Liver (tissue), 9 donors: ENCODE data around the gene PRMT5. TPM values are rescaled to one million over a fixed set of nuclear protein-coding genes. Genes with fewer than 3 reads are reported as not detected.

Experiments used
- DNase-seq: peaks from one replicate; pipeline ENCODE4 v3.0.0-alpha.2; 2017; ENCODE audit warnings: low spot score
- H3K27ac ChIP-seq, 2 donors: one replicate each; pipeline ENCODE4 v1.7.0; 2013; ENCODE audit warnings: inconsistent platforms in 2 of 2, low read length in 2 of 2, control low read depth in 1 of 2, low read depth in 1 of 2, mild to moderate bottlenecking in 1 of 2
- H3K27me3 ChIP-seq, 4 donors: one replicate each; pipeline versions ENCODE4 v1.6.1 to v1.7.0; 2013; ENCODE audit warnings: low read length in 3 of 4, inconsistent platforms in 1 of 4, mild to moderate bottlenecking in 1 of 4, moderate library complexity in 1 of 4; ENCODE audit not compliant: control insufficient read depth in 4 of 4, insufficient read depth in 4 of 4
- H3K36me3 ChIP-seq, 4 donors: one replicate each; pipeline versions ENCODE4 v1.6.1 to v1.7.0; 2013; ENCODE audit warnings: low read length in 3 of 4, mild to moderate bottlenecking in 3 of 4, low read depth in 1 of 4, moderate library complexity in 1 of 4; ENCODE audit not compliant: control insufficient read depth in 4 of 4, insufficient read depth in 3 of 4
- H3K4me1 ChIP-seq, 4 donors: one replicate each; pipeline versions ENCODE4 v1.6.1 to v1.7.0; 2013; ENCODE audit warnings: low read length in 3 of 4, mild to moderate bottlenecking in 3 of 4, moderate library complexity in 1 of 4; ENCODE audit not compliant: control insufficient read depth in 4 of 4, insufficient read depth in 4 of 4
- H3K4me3 ChIP-seq, 3 donors: one replicate each; pipeline versions ENCODE4 v1.6.1 to v1.7.0; 2013; ENCODE audit warnings: low read length in 3 of 3, control low read depth in 1 of 3, low read depth in 1 of 3, mild to moderate bottlenecking in 1 of 3
- H3K9ac ChIP-seq, 2 donors: one replicate each; pipeline ENCODE4 v1.7.0; 2013; ENCODE audit warnings: low read length in 2 of 2, mild to moderate bottlenecking in 2 of 2, moderate library complexity in 2 of 2, control low read depth in 1 of 2, low read depth in 1 of 2
- H3K9me3 ChIP-seq, 4 donors: one replicate each; pipeline versions ENCODE4 v1.6.1 to v1.7.0; 2013; ENCODE audit warnings: low read length in 3 of 4; ENCODE audit not compliant: control insufficient read depth in 4 of 4
- ATF3 ChIP-seq: IDR thresholded peaks from 2 replicates; pipeline ENCODE4 v1.6.1; 2016; ENCODE audit warnings: antibody characterized with exemption
- CTCF ChIP-seq: fragments of 150-350 bp; IDR thresholded peaks from 2 replicates; pipeline ENCODE4 v1.5.1; 2017; ENCODE audit warnings: improper control_type of control experiment, low read depth, low read length; ENCODE audit not compliant: missing input control
- EGR1 ChIP-seq, 2 donors: IDR thresholded peaks; 2 replicates each; pipeline ENCODE4 v1.6.1; 2016 to 2018; ENCODE audit warnings: antibody characterized with exemption in 2 of 2, low read depth in 2 of 2
- FOXA1 ChIP-seq: IDR thresholded peaks from 2 replicates; pipeline ENCODE4 v1.6.1; 2016; ENCODE audit warnings: antibody characterized with exemption
- FOXA2 ChIP-seq: IDR thresholded peaks from 2 replicates; pipeline ENCODE4 v1.6.1; 2016; ENCODE audit warnings: antibody characterized with exemption
- GABPA ChIP-seq, 2 donors: IDR thresholded peaks in 1 of 2; conservative IDR thresholded peaks in 1 of 2; 2 replicates each; pipeline ENCODE4 v1.6.1; 2016; ENCODE audit warnings: antibody characterized with exemption in 2 of 2, mild to moderate bottlenecking in 1 of 2, moderate library complexity in 1 of 2
- HNF4A ChIP-seq, 2 donors: conservative IDR thresholded peaks; 2 replicates each; pipeline ENCODE4 v1.6.1; 2016; ENCODE audit warnings: antibody characterized with exemption in 2 of 2, mild to moderate bottlenecking in 2 of 2
- HNF4G ChIP-seq: IDR thresholded peaks from 2 replicates; pipeline ENCODE4 v1.6.1; 2016; ENCODE audit warnings: antibody characterized with exemption
- JUND ChIP-seq, 2 donors: IDR thresholded peaks; 2 replicates each; pipeline ENCODE4 v1.6.1; 2016; ENCODE audit warnings: antibody characterized with exemption in 2 of 2
- MAX ChIP-seq: IDR thresholded peaks from 2 replicates; pipeline ENCODE4 v1.6.1; 2016; ENCODE audit warnings: antibody characterized with exemption
- RAD21 ChIP-seq, 2 donors: IDR thresholded peaks; 2 replicates each; pipeline ENCODE4 v1.6.1; 2016; ENCODE audit warnings: antibody characterized with exemption in 2 of 2, mild to moderate bottlenecking in 2 of 2
- REST ChIP-seq: IDR thresholded peaks from 2 replicates; pipeline ENCODE4 v1.6.1; 2016; ENCODE audit warnings: antibody characterized with exemption, mild to moderate bottlenecking
- RXRA ChIP-seq, 2 donors: IDR thresholded peaks; 2 replicates each; pipeline ENCODE4 v1.6.1; 2017 to 2018; ENCODE audit warnings: antibody characterized with exemption in 2 of 2, mild to moderate bottlenecking in 1 of 2
- SP1 ChIP-seq: IDR thresholded peaks from 2 replicates; pipeline ENCODE4 v1.6.1; 2018; ENCODE audit warnings: antibody characterized with exemption, mild to moderate bottlenecking
- YY1 ChIP-seq: IDR thresholded peaks from 2 replicates; pipeline ENCODE4 v1.6.1; 2016; ENCODE audit warnings: antibody characterized with exemption, mild to moderate bottlenecking
- ZBTB33 ChIP-seq: IDR thresholded peaks from 2 replicates; pipeline ENCODE4 v1.6.1; 2016; ENCODE audit warnings: antibody characterized with exemption
- WGBS: extraction: QIAGEN DNeasy Blood & Tissue Kit; methylation state at CpG from one replicate; pipeline ENCODE4 v1.1.7; 2013; 5-methylcytosine and 5-hydroxymethylcytosine counted together
- polyA plus RNA-seq, 2 donors: library from polyadenylated mRNA; stranded (reverse) in 1 of 2; unstranded in 1 of 2; fragments of 200-250 nt in 1 of 2; fragments of >200 nt in 1 of 2; fragmentation: Nextera tagmentation in 1 of 2; extraction: Ambion mirVana in 1 of 2; gene quantifications; one replicate each; pipeline versions ENCODE4 v1.2.1 to v1.2.3, GENCODE V29; 2013 to 2015
- total RNA-seq, 2 donors: library from RNA; depleted of rRNA; stranded (reverse); fragments of >200 nt; gene quantifications; one replicate each; pipeline ENCODE4 v1.2.3, GENCODE V29; 2014
- donor health status: healthy.
- donor health status: healthy.
- donor health status: healthy.
- donor health status: healthy.
- donor health status: healthy.

Gene PRMT5
- total and polyA plus RNA-seq, 4 donors = 14.1 to 28.2 (median 26.8) TPM

GRCh38 chr14:22871224-22872032, 57.7 kb downstream of the PRMT5 start, which contains the start of gene LRP10:
Gene LRP10, plus strand, starts transcription at chr14:22871740. Its CDS starts 564 bp downstream, at chr14:22872304.
- Histone ChIP-seq H3K4me3 (peak within 1 kb of the TSS; percentile 83 to 95 (median 94)), H3K27ac (peak within 1 kb of the TSS; percentile 98 to 99), H3K36me3 (peaks cover 6 to 25% (median 20%) of the 10 kb centered on the region in 4 donors), H3K9ac (peak within 1 kb of the TSS; percentile 70 to 75), H3K4me1 (peaks cover 2 to 15% (median 9%) of the 10 kb centered on the region in 4 donors), H3K9me3 (no peaks in the 10 kb centered on the region), H3K27me3 (no peaks in the 10 kb centered on the region)
- under 1% methylated on average over 50 of the region's 50 CpGs for WGBS
- TF ChIP-seq GABPA (IDR thresholded peaks at IDR 0.05 in 1 of 2, conservative IDR thresholded peaks at IDR 0.05 in 1 of 2) = peak in 1 of 2 donors; percentile 67
- TF ChIP-seq ZBTB33 = no peak
- TF ChIP-seq EGR1 (IDR thresholded peaks at IDR 0.05; ENCODE audit: low read depth in 2 of 2) = peak in 1 of 2 donors; percentile 16
- peak in 1 of 2 donors; percentile 65 for TF ChIP-seq JUND (IDR thresholded peaks at IDR 0.05)
- TF ChIP-seq YY1 = peak; percentile 70
- peak; percentile 58 to 66 for TF ChIP-seq HNF4A (conservative IDR thresholded peaks at IDR 0.05)
- TF ChIP-seq MAX = no peak
- TF ChIP-seq SP1 = peak; percentile 80
- TF ChIP-seq CTCF = no peak
- TF ChIP-seq REST = peak; percentile 46
- peak in 1 of 2 donors; percentile 8 for TF ChIP-seq RAD21 (IDR thresholded peaks at IDR 0.05)
- TF ChIP-seq ATF3 = peak; percentile 21
- peak; percentile 58 for TF ChIP-seq FOXA2
- TF ChIP-seq HNF4G = peak; percentile 36
- peak; percentile 54 to 68 for TF ChIP-seq RXRA (IDR thresholded peaks at IDR 0.05)
- TF ChIP-seq FOXA1 = no peak
- DNase-seq = peak; percentile 93
